Subcutaneous abdominal adipose tissue (tissue), 5 donors: ENCODE data around the gene IL36RN.

ENCODE experiments used
- H3K27ac ChIP-seq: one replicate; pipeline ENCODE4 v1.7.0; 2013; ENCODE audit warnings: low read depth, mild to moderate bottlenecking, inconsistent platforms, low read length, moderate library complexity
- H3K27me3 ChIP-seq, 5 donors: one replicate each; pipeline ENCODE4 v1.7.0; 2013; ENCODE audit warnings: low read length in 5 of 5, inconsistent platforms in 1 of 5; ENCODE audit not compliant: control insufficient read depth in 5 of 5, insufficient read depth in 4 of 5
- H3K36me3 ChIP-seq, 5 donors: one replicate each; pipeline ENCODE4 v1.7.0; 2013; ENCODE audit warnings: low read length in 5 of 5; ENCODE audit not compliant: control insufficient read depth in 5 of 5, insufficient read depth in 5 of 5
- H3K4me1 ChIP-seq, 5 donors: one replicate each; pipeline ENCODE4 v1.7.0; 2013; ENCODE audit warnings: low read length in 5 of 5, mild to moderate bottlenecking in 3 of 5, moderate library complexity in 1 of 5; ENCODE audit not compliant: control insufficient read depth in 5 of 5, insufficient read depth in 5 of 5
- H3K4me3 ChIP-seq, 5 donors: one replicate each; pipeline ENCODE4 v1.7.0; 2013; ENCODE audit warnings: low read length in 5 of 5, low read depth in 1 of 5
- H3K9ac ChIP-seq, 5 donors: one replicate each; pipeline ENCODE4 v1.7.0; 2013; ENCODE audit warnings: low read length in 5 of 5, mild to moderate bottlenecking in 4 of 5, moderate library complexity in 3 of 5
- H3K9me3 ChIP-seq, 5 donors: one replicate each; pipeline ENCODE4 v1.7.0; 2013; ENCODE audit warnings: low read length in 5 of 5; ENCODE audit not compliant: control insufficient read depth in 5 of 5
- donor health status: healthy.
- donor health status: healthy.
- donor health status: healthy.
- donor health status: healthy.
- donor health status: healthy.

IL36RN gene

GRCh38 chr2:113070606-113070975 lies 11.6 kb downstream of the IL36RN start:
- H3K9me3 ChIP-seq = no peaks in the 10 kb centered on the region
- H3K27me3 ChIP-seq = peaks cover 0 to 6% (median 0%) of the 10 kb centered on the region in 5 donors
- H3K4me3 ChIP-seq = no peak overlapping the region
- H3K36me3 ChIP-seq = no peaks in the 10 kb centered on the region
- H3K27ac ChIP-seq = no peak overlapping the region
- no peaks in the 10 kb centered on the region for H3K4me1 ChIP-seq
- H3K9ac ChIP-seq = no peak overlapping the region

- no peaks in the 10 kb centered on the region for H3K9me3 ChIP-seq
- H3K27ac ChIP-seq = no peak overlapping the region
- peaks cover 0 to 6% (median 0%) of the 10 kb centered on the region in 5 donors for H3K27me3 ChIP-seq
- H3K9ac ChIP-seq = no peak overlapping the region
- no peak overlapping the region for H3K4me3 ChIP-seq
- H3K36me3 ChIP-seq = no peaks in the 10 kb centered on the region
- H3K4me1 ChIP-seq = no peaks in the 10 kb centered on the region
These were observed 13.6 kb downstream of the IL36RN start for GRCh38 chr2:113072584-113072983.

- H3K27ac ChIP-seq = no peak overlapping the region
These were observed 14.4 kb downstream of the IL36RN start for GRCh38 chr2:113073325-113073834.

GRCh38 chr2:113075030-113075429 lies 16.0 kb downstream of the IL36RN start:
- H3K36me3 ChIP-seq = no peaks in the 10 kb centered on the region
- H3K27ac ChIP-seq = no peak overlapping the region
- no peaks in the 10 kb centered on the region for H3K4me1 ChIP-seq
- H3K9ac ChIP-seq = no peak overlapping the region
- no peaks in the 10 kb centered on the region for H3K9me3 ChIP-seq
- H3K4me3 ChIP-seq = no peak overlapping the region
- H3K27me3 ChIP-seq = peaks cover 0 to 6% (median 0%) of the 10 kb centered on the region in 5 donors

More at GRCh38 chr2:113073325-113073834, 14.4 kb downstream of the IL36RN start:
- H3K27me3 ChIP-seq = peaks cover 0 to 6% (median 0%) of the 10 kb centered on the region in 5 donors
- no peaks in the 10 kb centered on the region for H3K36me3 ChIP-seq
- no peaks in the 10 kb centered on the region for H3K9me3 ChIP-seq
- H3K4me1 ChIP-seq = no peaks in the 10 kb centered on the region
- no peak overlapping the region for H3K9ac ChIP-seq
- H3K4me3 ChIP-seq = no peak overlapping the region

GRCh38 chr2:113075600-113075999 lies 16.6 kb downstream of the IL36RN start:
- H3K4me1 ChIP-seq = no peaks in the 10 kb centered on the region
- H3K9ac ChIP-seq = no peak overlapping the region
- no peak overlapping the region for H3K27ac ChIP-seq
- H3K36me3 ChIP-seq = no peaks in the 10 kb centered on the region
- no peak overlapping the region for H3K4me3 ChIP-seq
- H3K27me3 ChIP-seq = peaks cover 0 to 6% (median 0%) of the 10 kb centered on the region in 5 donors
- H3K9me3 ChIP-seq = no peaks in the 10 kb centered on the region

GRCh38 chr2:113076954-113077669 lies 18.1 kb downstream of the IL36RN start:
- Histone ChIP-seq H3K36me3 (no peaks in the 10 kb centered on the region), H3K27me3 (peaks cover 0 to 9% (median 3%) of the 10 kb centered on the region in 5 donors), H3K27ac (no peak overlapping the region), H3K9ac (no peak overlapping the region), H3K9me3 (no peaks in the 10 kb centered on the region), H3K4me3 (no peak overlapping the region), H3K4me1 (no peaks in the 10 kb centered on the region)

GRCh38 chr2:113077921-113078320 lies 18.9 kb downstream of the IL36RN start:
- H3K4me3 ChIP-seq = no peak overlapping the region
- no peak overlapping the region for H3K27ac ChIP-seq
- no peaks in the 10 kb centered on the region for H3K9me3 ChIP-seq
- peaks cover 0 to 9% (median 3%) of the 10 kb centered on the region in 5 donors for H3K27me3 ChIP-seq
- H3K9ac ChIP-seq = no peak overlapping the region
- no peaks in the 10 kb centered on the region for H3K4me1 ChIP-seq
- no peaks in the 10 kb centered on the region for H3K36me3 ChIP-seq

- Histone ChIP-seq H3K4me1 (no peaks in the 10 kb centered on the region), H3K27ac (no peak overlapping the region), H3K9ac (no peak overlapping the region), H3K9me3 (no peaks in the 10 kb centered on the region), H3K36me3 (no peaks in the 10 kb centered on the region), H3K4me3 (no peak overlapping the region), H3K27me3 (peaks cover 0 to 9% (median 3%) of the 10 kb centered on the region in 5 donors)
These were observed 19.4 kb downstream of the IL36RN start for GRCh38 chr2:113078350-113078839.

GRCh38 chr2:113079131-113079530 lies 20.1 kb downstream of the IL36RN start:
- Histone ChIP-seq H3K4me3 (no peak overlapping the region), H3K36me3 (no peaks in the 10 kb centered on the region), H3K9ac (no peak overlapping the region), H3K4me1 (no peaks in the 10 kb centered on the region), H3K27me3 (peaks cover 0 to 9% (median 1%) of the 10 kb centered on the region in 5 donors), H3K9me3 (no peaks in the 10 kb centered on the region), H3K27ac (no peak overlapping the region)

GRCh38 chr2:113080134-113080533 lies 21.1 kb downstream of the IL36RN start:
- no peak overlapping the region for H3K4me3 ChIP-seq
- no peak overlapping the region for H3K27ac ChIP-seq
- peaks cover 0 to 5% (median 0%) of the 10 kb centered on the region in 5 donors for H3K27me3 ChIP-seq
- no peak overlapping the region for H3K9ac ChIP-seq
- H3K4me1 ChIP-seq = no peaks in the 10 kb centered on the region
- no peaks in the 10 kb centered on the region for H3K36me3 ChIP-seq
- no peaks in the 10 kb centered on the region for H3K9me3 ChIP-seq
